Coronary artery (tissue), 2 donors: ENCODE data around the gene AIF1.

Experiments used
- DNase-seq: peaks from one replicate; pipeline ENCODE4 v3.0.0-alpha.2; 2017; ENCODE audit warnings: low spot score
- H3K27ac ChIP-seq, 2 donors: fragments of 200-600 bp; sonication (generic); one replicate each; pipeline ENCODE4 v1.5.1; 2016 to 2019
- H3K4me3 ChIP-seq: fragments of 200-600 bp; sonication (generic); 2 replicates; pipeline ENCODE4 v1.5.1; 2016; ENCODE audit warnings: mild to moderate bottlenecking, moderate library complexity
- CTCF ChIP-seq: fragments of 200-600 bp; sonication (generic); IDR thresholded peaks from one replicate; pipeline ENCODE4 v1.5.1; 2019; ENCODE audit warnings: antibody characterized with exemption

Gene AIF1

GRCh38 chr6:31631681-31632278 is 16.7 kb downstream of the AIF1 start:
- Histone ChIP-seq H3K27ac (no peak overlapping the region), H3K4me3 (no peak overlapping the region)
- no peak for DNase-seq
- TF ChIP-seq CTCF = no peak

GRCh38 chr6:31632279-31632946 is 17.4 kb downstream of the AIF1 start:
- no peak for TF ChIP-seq CTCF
- DNase-seq = no peak
- Histone ChIP-seq H3K27ac (no peak overlapping the region), H3K4me3 (no peak overlapping the region)

GRCh38 chr6:31633447-31633846 is 18.4 kb downstream of the AIF1 start:
- Histone ChIP-seq H3K4me3 (no peak overlapping the region), H3K27ac (no peak overlapping the region)
- TF ChIP-seq CTCF = no peak
- DNase-seq = no peak

GRCh38 chr6:31634131-31634530 is 19.1 kb downstream of the AIF1 start:
- Histone ChIP-seq H3K27ac (no peak overlapping the region), H3K4me3 (no peak overlapping the region)
- no peak for TF ChIP-seq CTCF
- DNase-seq = no peak

- TF ChIP-seq CTCF = no peak
- Histone ChIP-seq H3K27ac (no peak overlapping the region), H3K4me3 (no peak overlapping the region)
- DNase-seq = no peak
Measured at GRCh38 chr6:31634969-31635575, 20.0 kb downstream of the AIF1 start.

GRCh38 chr6:31636698-31637596 is 21.9 kb downstream of the AIF1 start:
- no peak overlapping the region for H3K4me3 ChIP-seq
- no peak overlapping the region for H3K27ac ChIP-seq
- TF ChIP-seq CTCF = no peak
- no peak for DNase-seq
